ENCODE measurements around the gene GALNT14.
"Not testable (repeated sequence)": the region's sequence is repeated elsewhere in the genome, so short reads cannot be mapped to it uniquely, and the experiment has no call there.

Gene GALNT14

GRCh38 chr2:30934066-30934465, 204.2 kb downstream of the GALNT14 start:
- DNase-seq, result no peak

- no peak for DNase-seq
Observed at GRCh38 chr2:30933496-30933895, 204.7 kb downstream of the GALNT14 start.

- no peak for DNase-seq
Observed at GRCh38 chr2:30932870-30933269, 205.4 kb downstream of the GALNT14 start.

- no peak for DNase-seq
Observed at GRCh38 chr2:30931841-30932407, 206.3 kb downstream of the GALNT14 start.

GRCh38 chr2:30930716-30931115, 207.5 kb downstream of the GALNT14 start:
- DNase-seq, result no peak

GRCh38 chr2:30927465-30928075, 210.7 kb downstream of the GALNT14 start:
- DNase-seq, result no peak

- no peak for DNase-seq
Observed at GRCh38 chr2:30926606-30927005, 211.6 kb downstream of the GALNT14 start.

- DNase-seq, result no peak
Observed at GRCh38 chr2:30923623-30924022, 214.6 kb downstream of the GALNT14 start.

- no peak for DNase-seq
Observed at GRCh38 chr2:30920511-30920910, 217.7 kb downstream of the GALNT14 start.

GRCh38 chr2:30915486-30915885, 222.8 kb downstream of the GALNT14 start:
- no peak for DNase-seq

- no peak for DNase-seq
Observed at GRCh38 chr2:30914456-30914855, 223.8 kb downstream of the GALNT14 start.

- DNase-seq, result no peak
Observed at GRCh38 chr2:30912056-30912455, 226.2 kb downstream of the GALNT14 start.

- DNase-seq, result no peak
Observed at GRCh38 chr2:30911327-30911726, 226.9 kb downstream of the GALNT14 start.

- no peak for DNase-seq
Observed at GRCh38 chr2:30910686-30911085, 227.6 kb downstream of the GALNT14 start.

- not testable (repeated sequence) for DNase-seq
Observed at GRCh38 chr2:30904437-30904836, 233.8 kb downstream of the GALNT14 start.

GRCh38 chr2:30903326-30903725, 234.9 kb downstream of the GALNT14 start:
- no peak for DNase-seq

GRCh38 chr2:30900381-30900780, 237.9 kb downstream of the GALNT14 start:
- DNase-seq, result no peak

GRCh38 chr2:30899516-30900054, 238.7 kb downstream of the GALNT14 start:
- DNase-seq, result no peak

- no peak for DNase-seq
Observed at GRCh38 chr2:30897539-30897938, 240.7 kb downstream of the GALNT14 start.

GRCh38 chr2:30894498-30895119, 243.6 kb downstream of the GALNT14 start:
- DNase-seq, result no peak

- no peak for DNase-seq
Observed at GRCh38 chr2:30888852-30889409, 249.3 kb downstream of the GALNT14 start.

- no peak for DNase-seq
Observed at GRCh38 chr2:30886080-30886479, 252.2 kb downstream of the GALNT14 start.

- DNase-seq, result no peak
Observed at GRCh38 chr2:30883822-30884221, 254.4 kb downstream of the GALNT14 start.

- DNase-seq, result no peak
Observed at GRCh38 chr2:30883184-30883583, 255.1 kb downstream of the GALNT14 start.

Measured in left hindlimb (tissue), 1 donor.